HFFc6 (cell line): Measurements from ENCODE around the gene C10orf143. TPM values are rescaled to one million over a fixed set of nuclear protein-coding genes. Genes with fewer than 3 reads are reported as not detected.

Experiments
- DNase-seq: peaks from one replicate; pipeline ENCODE4 v3.0.0-alpha.2; 2018
- H3K27ac Mint-ChIP-seq: 2 replicates; pipeline ENCODE4 v1.8.0; 2020; ENCODE audit warnings: mild to moderate bottlenecking, mixed read lengths
- H3K27me3 Mint-ChIP-seq: 2 replicates; pipeline ENCODE4 v1.8.0; 2021; ENCODE audit warnings: mild to moderate bottlenecking, moderate library complexity, mixed read lengths; ENCODE audit not compliant: insufficient read depth
- H3K36me3 Mint-ChIP-seq: 2 replicates; pipeline ENCODE4 v1.8.0; 2021; ENCODE audit warnings: low read depth, mixed read lengths
- H3K4me1 Mint-ChIP-seq: 2 replicates; pipeline ENCODE4 v1.8.0; 2020; ENCODE audit warnings: low read depth, mixed read lengths
- H3K4me3 Mint-ChIP-seq: 2 replicates; pipeline ENCODE4 v1.8.0; 2020; ENCODE audit warnings: mild to moderate bottlenecking, moderate library complexity, mixed read lengths
- H3K9me3 Mint-ChIP-seq: 2 replicates; pipeline ENCODE4 v1.8.0; 2020; ENCODE audit warnings: mild to moderate bottlenecking, mixed read lengths
- total RNA-seq, 6 experiments: library from RNA; stranded (reverse); fragmentation: NEBNext Ultra II Directional; extraction: Animal tissue kit (Norgen Biotek cat#: 25700); gene quantifications; 2 replicates in 1 of 6; 3 replicates in 5 of 6; pipeline ENCODE4 v1.2.3, GENCODE V29; 2021
- TF ChIP-seq, protein P1 (sequence below): fragments of 200-600 bp; sonication (generic); IDR thresholded peaks from 2 replicates; pipeline ENCODE4 v1.5.0; 2021; ENCODE audit warnings: antibody characterized with exemption, mild to moderate bottlenecking

C10orf143 gene
- total RNA-seq, 6 experiments from 2014 or later: 1.9 to 2.6 (median 2.4) TPM

DNA sequence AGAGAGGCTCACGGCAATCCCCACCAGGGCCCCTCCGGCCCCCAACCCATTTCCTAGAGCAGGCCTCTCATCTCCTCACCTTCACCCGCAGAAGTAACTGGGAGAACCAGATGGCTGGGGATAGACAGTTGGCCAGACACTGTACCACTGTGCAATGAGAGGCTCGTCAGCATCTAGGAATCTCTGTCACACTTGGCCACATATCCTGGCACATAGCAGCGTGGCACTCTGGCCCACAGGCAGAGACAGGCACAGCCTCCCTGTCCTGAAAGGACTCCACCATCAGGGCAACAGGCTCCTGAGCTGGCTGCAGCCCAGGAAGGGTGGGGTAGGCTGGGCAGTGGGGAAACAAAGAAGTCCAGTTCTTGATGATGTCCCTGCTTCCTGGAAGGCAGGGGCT, 45.8 kb downstream of the C10orf143 start:
- peaks cover 1% of the 10 kb centered on the region; the same call in 1 of the 2 replicates for H3K27me3 Mint-ChIP-seq
- H3K4me1 Mint-ChIP-seq: no peaks in the 10 kb centered on the region
- no peak overlapping the region for H3K27ac Mint-ChIP-seq
- TF ChIP-seq, protein P1, sequence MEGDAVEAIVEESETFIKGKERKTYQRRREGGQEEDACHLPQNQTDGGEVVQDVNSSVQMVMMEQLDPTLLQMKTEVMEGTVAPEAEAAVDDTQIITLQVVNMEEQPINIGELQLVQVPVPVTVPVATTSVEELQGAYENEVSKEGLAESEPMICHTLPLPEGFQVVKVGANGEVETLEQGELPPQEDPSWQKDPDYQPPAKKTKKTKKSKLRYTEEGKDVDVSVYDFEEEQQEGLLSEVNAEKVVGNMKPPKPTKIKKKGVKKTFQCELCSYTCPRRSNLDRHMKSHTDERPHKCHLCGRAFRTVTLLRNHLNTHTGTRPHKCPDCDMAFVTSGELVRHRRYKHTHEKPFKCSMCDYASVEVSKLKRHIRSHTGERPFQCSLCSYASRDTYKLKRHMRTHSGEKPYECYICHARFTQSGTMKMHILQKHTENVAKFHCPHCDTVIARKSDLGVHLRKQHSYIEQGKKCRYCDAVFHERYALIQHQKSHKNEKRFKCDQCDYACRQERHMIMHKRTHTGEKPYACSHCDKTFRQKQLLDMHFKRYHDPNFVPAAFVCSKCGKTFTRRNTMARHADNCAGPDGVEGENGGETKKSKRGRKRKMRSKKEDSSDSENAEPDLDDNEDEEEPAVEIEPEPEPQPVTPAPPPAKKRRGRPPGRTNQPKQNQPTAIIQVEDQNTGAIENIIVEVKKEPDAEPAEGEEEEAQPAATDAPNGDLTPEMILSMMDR: no peak
- no peak overlapping the region for H3K4me3 Mint-ChIP-seq
- DNase-seq: no peak
- H3K36me3 Mint-ChIP-seq: no peaks in the 10 kb centered on the region; the same call in 1 of the 2 replicates
- H3K9me3 Mint-ChIP-seq: no peaks in the 10 kb centered on the region

DNA sequence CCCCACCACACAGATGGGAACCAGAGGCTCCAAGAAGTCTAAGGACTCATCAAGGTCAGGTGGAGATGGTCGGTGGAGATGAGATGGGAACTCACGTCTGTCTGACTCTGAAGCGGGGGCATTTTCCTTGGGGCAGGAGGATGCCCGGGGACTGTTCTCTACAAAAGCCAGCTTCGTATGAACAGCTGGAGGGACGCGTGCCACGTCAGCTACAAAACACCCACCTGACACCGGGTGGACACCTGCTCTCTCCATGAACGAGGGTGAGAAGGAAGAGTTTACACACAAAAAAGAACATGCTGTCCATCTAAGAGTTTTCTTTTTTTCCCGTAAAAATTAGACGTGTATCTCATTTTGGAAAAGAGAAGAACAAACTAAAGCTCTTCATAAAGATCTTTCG, 47.7 kb downstream of the C10orf143 start:
- no peak for DNase-seq
- TF ChIP-seq, protein P1: no peak
- no peaks in the 10 kb centered on the region for H3K9me3 Mint-ChIP-seq
- H3K4me1 Mint-ChIP-seq: no peaks in the 10 kb centered on the region
- no peaks in the 10 kb centered on the region; the same call in none of the 2 replicates for H3K36me3 Mint-ChIP-seq
- H3K27me3 Mint-ChIP-seq: peaks cover 1% of the 10 kb centered on the region; the same call in 1 of the 2 replicates
- H3K4me3 Mint-ChIP-seq: no peak overlapping the region
- no peak overlapping the region for H3K27ac Mint-ChIP-seq

DNA sequence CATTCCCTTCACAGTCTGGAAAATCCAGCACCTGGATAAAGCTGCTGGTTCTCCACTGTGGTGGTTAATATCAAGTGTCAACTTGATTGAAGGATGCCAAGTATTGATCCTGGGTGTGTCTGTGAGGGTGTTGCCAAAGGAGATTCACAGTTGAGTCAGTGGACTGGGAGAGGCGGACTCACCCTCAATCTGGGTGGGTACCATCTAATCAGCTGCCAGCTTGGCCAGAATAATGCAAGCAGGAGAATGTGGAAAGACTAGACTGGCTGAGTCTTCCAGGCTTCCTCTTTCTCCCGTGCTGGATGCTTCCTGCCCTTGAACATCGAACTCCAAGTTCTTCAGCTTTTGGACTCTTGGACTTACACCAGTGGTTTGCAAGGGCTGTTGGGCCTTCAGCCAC, 48.4 kb downstream of the C10orf143 start:
- H3K27ac Mint-ChIP-seq: no peak overlapping the region
- H3K9me3 Mint-ChIP-seq: no peaks in the 10 kb centered on the region
- TF ChIP-seq, protein P1: no peak
- no peaks in the 10 kb centered on the region for H3K4me1 Mint-ChIP-seq
- no peak overlapping the region for H3K4me3 Mint-ChIP-seq
- DNase-seq: no peak
- H3K36me3 Mint-ChIP-seq: no peaks in the 10 kb centered on the region; the same call in none of the 2 replicates
- no peaks in the 10 kb centered on the region for H3K27me3 Mint-ChIP-seq

DNA sequence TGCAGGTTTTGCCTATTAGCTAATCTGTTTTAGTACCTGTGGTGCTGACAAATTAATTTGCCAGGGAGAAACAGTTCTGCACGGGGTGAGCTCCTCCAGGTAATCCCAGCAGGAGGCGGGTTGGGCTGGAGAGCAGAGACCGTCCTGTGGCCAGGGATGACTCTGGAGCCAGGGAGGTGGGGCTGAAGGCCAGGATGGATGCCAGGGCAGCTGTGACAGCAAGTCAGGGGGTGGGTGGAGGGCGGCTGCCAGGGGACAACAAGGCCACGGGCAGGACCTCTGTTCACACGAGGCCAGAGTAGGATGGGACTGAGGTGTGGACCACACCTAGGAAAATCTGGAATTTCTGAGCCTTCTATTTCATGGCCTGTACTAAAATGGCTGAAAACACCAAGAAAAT, 48.9 kb downstream of the C10orf143 start:
- Mint-ChIP-seq H3K9me3 (no peaks in the 10 kb centered on the region), H3K36me3 (no peaks in the 10 kb centered on the region; the same call in none of the 2 replicates), H3K4me1 (no peaks in the 10 kb centered on the region), H3K4me3 (no peak overlapping the region), H3K27ac (no peak overlapping the region), H3K27me3 (no peaks in the 10 kb centered on the region)
- TF ChIP-seq, protein P1: no peak
- DNase-seq: no peak

DNA sequence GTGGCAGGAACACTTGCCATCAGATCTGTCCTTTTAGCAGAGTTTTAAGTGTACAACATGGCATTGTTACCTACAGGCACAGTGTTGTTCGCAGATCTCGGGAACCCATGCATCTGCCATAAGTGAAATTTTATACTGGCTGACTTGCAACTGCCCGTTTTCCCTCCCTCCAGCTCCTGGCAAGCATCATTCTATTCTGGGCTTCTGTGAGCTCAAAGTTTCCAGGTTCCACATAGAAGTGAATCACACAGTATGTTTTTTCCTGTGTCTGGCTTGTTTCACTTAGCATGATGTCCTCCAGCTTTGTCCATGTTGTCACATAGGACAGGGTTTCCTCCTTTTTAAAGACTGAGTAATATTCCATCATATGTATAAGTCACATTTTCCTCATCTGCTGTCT, 56.6 kb downstream of the C10orf143 start:
- Mint-ChIP-seq H3K4me3 (no peak overlapping the region), H3K27me3 (peaks cover 9% of the 10 kb centered on the region), H3K9me3 (peaks cover 15% of the 10 kb centered on the region), H3K36me3 (peaks cover 11% of the 10 kb centered on the region), H3K27ac (no peak overlapping the region), H3K4me1 (no peaks in the 10 kb centered on the region)
- DNase-seq: no peak
- TF ChIP-seq, protein P1: no peak

DNA sequence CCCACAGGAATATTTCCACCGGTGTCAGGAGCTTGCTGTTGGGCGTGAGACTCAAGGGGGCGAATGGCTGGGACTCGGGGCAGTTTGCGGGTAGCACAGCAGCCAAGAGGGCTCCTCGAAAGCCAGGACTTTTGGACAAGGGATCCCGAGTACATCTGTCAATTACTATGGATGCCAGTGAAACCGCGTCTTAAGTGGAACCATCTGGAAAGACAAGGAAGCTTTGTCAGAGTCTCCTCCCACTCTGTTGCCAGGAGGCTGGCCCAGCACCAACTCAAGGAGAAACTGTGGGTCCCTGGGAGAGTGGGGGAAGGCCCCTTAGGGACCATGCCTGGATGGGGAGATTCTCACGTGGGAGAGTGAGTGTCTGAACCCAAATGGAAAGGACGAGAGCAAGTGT, 57.1 kb downstream of the C10orf143 start:
- TF ChIP-seq, protein P1: no peak
- no peak overlapping the region for H3K27ac Mint-ChIP-seq
- H3K9me3 Mint-ChIP-seq: peaks cover 15% of the 10 kb centered on the region
- no peak for DNase-seq
- no peaks in the 10 kb centered on the region for H3K4me1 Mint-ChIP-seq
- H3K4me3 Mint-ChIP-seq: no peak overlapping the region
- H3K36me3 Mint-ChIP-seq: peaks cover 11% of the 10 kb centered on the region
- H3K27me3 Mint-ChIP-seq: peaks cover 13% of the 10 kb centered on the region
